Stimulated activated naive CD8-positive, alpha-beta T cell treated with anti-CD3 and anti-CD28 coated beads, Interleukin-15, amount 100 ng/mL, for 72 hours (primary cell): ENCODE data around the gene VRK2.
A peak's percentile ranks its signal among the peaks of the same experiment; 100 is the strongest.
"Not testable (repeated sequence)": the region's sequence is repeated elsewhere in the genome, so short reads cannot be mapped to it uniquely, and the experiment has no call there.

Experiments
- ATAC-seq: fragments of 150-1000 bp; cut with Tn5 transposase; 2 replicates; pipeline ENCODE4 v1.10.0; 2021; ENCODE audit warnings: mild to moderate bottlenecking, moderate library complexity
- DNase-seq, 2 donors: peaks; one replicate each; pipeline ENCODE4 v3.0.0; 2021 to 2022
- H3K27ac Mint-ChIP-seq, 2 donors: one replicate each; pipeline ENCODE4 v1.8.0; 2022; ENCODE audit warnings: mild to moderate bottlenecking in 2 of 2, mixed read lengths in 2 of 2, moderate library complexity in 2 of 2
- H3K27me3 Mint-ChIP-seq: one replicate; pipeline ENCODE4 v1.8.0; 2022; ENCODE audit warnings: mixed read lengths
- H3K4me1 Mint-ChIP-seq: one replicate; pipeline ENCODE4 v1.8.0; 2022; ENCODE audit warnings: mild to moderate bottlenecking, mixed read lengths
- H3K4me3 Mint-ChIP-seq, 2 donors: one replicate each; pipeline ENCODE4 v1.8.0; 2022; ENCODE audit warnings: mild to moderate bottlenecking in 2 of 2, mixed read lengths in 2 of 2, moderate library complexity in 1 of 2
- H3K9me3 Mint-ChIP-seq, 2 donors: one replicate each; pipeline ENCODE4 v1.8.0; 2022; ENCODE audit warnings: mixed read lengths in 2 of 2

VRK2 gene

GRCh38 chr2:58072102-58072501, 25.5 kb downstream of the VRK2 start:
- Mint-ChIP-seq H3K4me1 (peaks cover 2% of the 10 kb centered on the region), H3K27ac (no peak overlapping the region), H3K9me3 (peaks cover 0 to 14% of the 10 kb centered on the region in 2 donors), H3K4me3 (no peak overlapping the region), H3K27me3 (no peaks in the 10 kb centered on the region)
- DNase-seq: no peak
- ATAC-seq: no peak

DNA sequence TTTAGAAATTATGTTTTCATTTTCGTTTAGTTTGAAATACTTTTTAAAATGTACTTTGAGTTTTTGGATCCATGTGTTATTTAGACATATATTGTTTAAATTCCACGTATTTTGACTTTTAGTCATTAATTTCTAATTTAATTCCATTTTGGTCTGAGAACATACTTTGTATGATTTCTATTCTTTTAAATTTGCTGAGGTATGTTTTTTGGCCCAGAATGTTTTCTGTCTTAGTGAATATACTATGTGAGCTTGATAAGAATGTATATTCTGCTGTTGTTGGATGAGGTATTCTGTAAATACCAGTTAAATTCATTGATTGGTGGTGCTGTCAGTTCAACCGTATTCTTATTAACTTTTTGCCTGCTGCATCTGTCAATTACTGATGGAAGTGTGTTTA, 26.4 kb downstream of the VRK2 start:
- Mint-ChIP-seq H3K27me3 (no peaks in the 10 kb centered on the region), H3K9me3 (peaks cover 0 to 11% of the 10 kb centered on the region in 2 donors), H3K27ac (no peak overlapping the region), H3K4me3 (no peak overlapping the region), H3K4me1 (no peaks in the 10 kb centered on the region)
- DNase-seq (no peak), ATAC-seq (no peak)

DNA sequence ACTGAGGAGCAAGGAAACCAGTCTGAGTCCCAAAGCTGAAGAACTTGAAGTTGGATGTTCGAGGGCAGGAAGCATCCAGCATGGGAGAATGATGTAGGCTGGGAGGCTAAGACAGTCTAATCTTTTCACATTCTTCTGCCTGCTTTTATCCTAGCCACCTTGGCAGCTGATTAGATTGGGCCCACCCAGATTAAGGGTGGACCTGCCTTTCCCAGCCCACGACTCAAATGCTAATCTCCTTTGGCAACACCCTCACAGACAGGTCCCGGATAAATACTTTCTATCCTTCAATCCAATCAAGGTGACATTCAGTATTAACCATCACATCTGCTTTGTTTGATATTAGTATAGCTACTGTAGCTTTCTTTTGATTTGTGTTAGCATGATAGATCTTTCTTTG, 27.1 kb downstream of the VRK2 start:
- ATAC-seq (no peak), DNase-seq (no peak)
- Mint-ChIP-seq H3K27ac (no peak overlapping the region), H3K27me3 (no peaks in the 10 kb centered on the region), H3K4me3 (no peak overlapping the region), H3K9me3 (peaks cover 0 to 6% of the 10 kb centered on the region in 2 donors), H3K4me1 (no peaks in the 10 kb centered on the region)

- H3K4me3 Mint-ChIP-seq: no peak overlapping the region
- peak overlapping the region in 1 of 2 donors; percentile 19 for H3K27ac Mint-ChIP-seq
- no peak for DNase-seq
- no peaks in the 10 kb centered on the region for H3K4me1 Mint-ChIP-seq
- ATAC-seq: no peak
- H3K27me3 Mint-ChIP-seq: no peaks in the 10 kb centered on the region
- H3K9me3 Mint-ChIP-seq: no peaks in the 10 kb centered on the region
These were observed 34.4 kb downstream of the VRK2 start for GRCh38 chr2:58081000-58081399.

DNA sequence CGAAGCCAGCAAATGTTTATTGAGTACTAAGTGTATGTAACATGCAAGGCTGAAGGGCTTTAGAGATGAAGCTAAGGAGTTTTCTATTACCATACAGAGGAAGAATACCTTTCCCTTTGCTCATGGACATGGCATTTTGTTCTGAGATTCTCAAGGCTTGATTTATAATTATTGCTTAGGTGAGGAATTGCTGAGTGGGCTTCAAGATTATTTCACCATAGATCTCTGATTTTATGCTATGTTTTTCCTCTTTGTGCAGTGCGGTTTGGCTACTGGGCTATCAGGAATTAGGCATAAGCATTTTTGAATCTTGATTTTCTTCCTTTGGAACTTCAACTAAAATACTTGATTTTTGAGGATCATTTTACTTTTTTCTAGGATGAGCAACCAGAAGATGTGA, 42.5 kb downstream of the VRK2 start:
- H3K4me3 Mint-ChIP-seq: no peak overlapping the region
- H3K4me1 Mint-ChIP-seq: no peaks in the 10 kb centered on the region
- H3K9me3 Mint-ChIP-seq: no peaks in the 10 kb centered on the region
- no peaks in the 10 kb centered on the region for H3K27me3 Mint-ChIP-seq
- no peak overlapping the region for H3K27ac Mint-ChIP-seq
- DNase-seq (no peak), ATAC-seq (no peak)

GRCh38 chr2:58092772-58093171, 46.2 kb downstream of the VRK2 start:
- not testable (repeated sequence) for ATAC-seq, H3K4me3 Mint-ChIP-seq, H3K9me3 Mint-ChIP-seq, H3K4me1 Mint-ChIP-seq, DNase-seq, H3K27ac Mint-ChIP-seq, H3K27me3 Mint-ChIP-seq

DNA sequence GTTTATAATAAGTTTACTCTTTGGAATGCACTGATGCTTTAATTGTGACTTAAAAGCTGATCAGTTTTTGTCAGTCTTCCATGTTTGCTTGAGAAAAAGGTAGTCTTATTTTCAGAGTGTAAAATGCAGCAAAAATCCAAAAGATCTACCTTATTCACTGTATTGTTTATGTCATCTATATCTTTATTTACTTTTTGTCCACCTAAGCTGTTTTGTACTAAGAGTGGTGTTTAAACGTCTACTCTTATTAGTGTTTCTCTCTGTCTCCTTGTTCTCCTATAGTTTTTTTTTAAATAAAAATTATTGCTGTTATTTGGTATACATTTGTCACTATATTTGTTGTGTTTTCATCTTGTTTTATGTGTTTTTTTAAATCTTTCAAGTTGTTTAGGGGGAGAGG, 50.4 kb downstream of the VRK2 start:
- no peak for DNase-seq
- Mint-ChIP-seq H3K4me1 (peaks cover 6% of the 10 kb centered on the region), H3K27me3 (no peaks in the 10 kb centered on the region), H3K4me3 (no peak overlapping the region), H3K9me3 (peaks cover 0 to 5% of the 10 kb centered on the region in 2 donors), H3K27ac (no peak overlapping the region)
- ATAC-seq: no peak

DNA sequence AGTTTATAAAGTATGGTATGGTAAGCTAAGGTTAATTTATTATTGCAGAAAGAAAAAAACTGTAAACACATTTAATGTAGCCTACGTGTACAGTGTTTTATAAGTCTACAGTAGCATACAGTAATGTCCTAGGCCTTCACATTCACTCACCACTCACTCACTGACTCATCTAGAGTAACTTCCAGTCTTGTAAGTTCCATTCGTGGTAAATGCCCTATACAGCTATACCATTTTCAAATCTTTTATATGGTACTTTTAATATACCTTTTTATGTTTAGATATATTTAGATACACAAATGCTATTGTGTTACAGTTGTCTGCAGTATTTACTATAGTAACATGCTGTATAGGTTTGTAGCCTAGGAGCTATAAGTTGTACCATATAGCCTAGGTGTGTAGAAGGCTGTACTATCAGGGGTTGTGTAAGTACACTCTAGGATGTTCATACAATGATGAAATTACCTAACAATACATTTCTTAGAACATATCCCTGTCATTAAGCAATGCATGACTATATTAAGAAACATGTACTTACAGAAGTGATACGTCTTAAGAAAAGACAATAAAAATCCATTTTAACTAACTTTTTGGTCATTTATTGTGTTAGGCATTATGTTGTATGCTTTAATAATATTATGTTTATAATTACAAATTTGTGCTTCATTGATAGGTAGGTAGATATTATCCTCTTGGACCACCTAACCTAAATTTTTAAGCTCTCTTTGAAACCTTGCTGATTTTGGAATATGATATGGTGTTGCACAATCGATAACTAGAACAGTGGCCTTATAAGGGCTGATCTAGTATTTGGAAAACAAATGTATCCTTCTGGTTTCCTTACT, 51.9 kb downstream of the VRK2 start:
- no peaks in the 10 kb centered on the region for H3K27me3 Mint-ChIP-seq
- peaks cover 6% of the 10 kb centered on the region for H3K4me1 Mint-ChIP-seq
- ATAC-seq (no peak), DNase-seq (no peak)
- no peak overlapping the region for H3K27ac Mint-ChIP-seq
- H3K4me3 Mint-ChIP-seq: no peak overlapping the region
- H3K9me3 Mint-ChIP-seq: peaks cover 0 to 5% of the 10 kb centered on the region in 2 donors

GRCh38 chr2:58099096-58099769, 52.6 kb downstream of the VRK2 start:
- H3K4me1 Mint-ChIP-seq: peaks cover 6% of the 10 kb centered on the region
- DNase-seq (no peak), ATAC-seq (no peak)
- no peaks in the 10 kb centered on the region for H3K27me3 Mint-ChIP-seq
- H3K9me3 Mint-ChIP-seq: peaks cover 0 to 5% of the 10 kb centered on the region in 2 donors
- no peak overlapping the region for H3K4me3 Mint-ChIP-seq
- no peak overlapping the region for H3K27ac Mint-ChIP-seq

DNA sequence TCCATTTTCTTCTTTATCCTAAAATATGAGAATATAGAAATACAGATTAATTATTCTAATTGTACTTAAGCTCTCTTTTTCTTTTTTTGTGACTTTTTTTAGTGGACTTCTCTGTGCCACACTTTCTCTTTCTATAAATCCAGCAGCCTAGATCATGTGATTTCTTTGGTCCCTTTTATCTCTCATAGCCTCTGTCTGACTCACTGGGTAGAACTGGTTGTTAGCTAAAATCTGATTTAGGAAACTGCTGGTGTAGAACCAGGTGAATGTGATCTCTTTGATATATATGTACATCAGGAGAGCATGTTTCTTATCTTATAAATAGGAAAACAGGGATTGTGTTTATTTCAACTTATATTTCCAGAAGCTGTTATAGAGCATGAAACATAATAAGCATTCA, 54.9 kb downstream of the VRK2 start:
- Mint-ChIP-seq H3K27ac (no peak overlapping the region), H3K4me3 (no peak overlapping the region), H3K27me3 (no peaks in the 10 kb centered on the region), H3K4me1 (peaks cover 6% of the 10 kb centered on the region), H3K9me3 (no peaks in the 10 kb centered on the region)
- ATAC-seq (no peak), DNase-seq (no peak)

DNA sequence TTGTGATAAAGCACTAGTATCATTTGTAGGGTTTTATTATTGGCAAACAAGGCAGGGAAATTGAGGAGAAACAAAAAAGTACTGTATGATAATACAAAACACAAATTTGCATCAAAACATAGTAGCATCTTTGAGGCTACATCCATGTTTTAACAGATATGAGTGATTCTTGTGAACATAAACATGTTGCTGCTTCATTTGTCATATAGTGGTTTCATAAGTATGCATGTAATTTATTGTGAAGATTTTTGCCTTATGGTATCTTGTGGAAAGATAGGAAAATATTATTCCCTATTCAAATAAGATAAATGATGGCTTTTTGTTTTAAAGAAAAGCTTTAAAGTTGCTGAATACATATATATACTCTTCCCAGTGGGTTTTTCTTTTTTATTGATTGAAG, 60.3 kb downstream of the VRK2 start:
- Mint-ChIP-seq H3K27me3 (no peaks in the 10 kb centered on the region), H3K4me1 (peaks cover 11% of the 10 kb centered on the region), H3K4me3 (no peak overlapping the region), H3K27ac (no peak overlapping the region), H3K9me3 (no peaks in the 10 kb centered on the region)
- no peak for DNase-seq
- no peak for ATAC-seq

DNA sequence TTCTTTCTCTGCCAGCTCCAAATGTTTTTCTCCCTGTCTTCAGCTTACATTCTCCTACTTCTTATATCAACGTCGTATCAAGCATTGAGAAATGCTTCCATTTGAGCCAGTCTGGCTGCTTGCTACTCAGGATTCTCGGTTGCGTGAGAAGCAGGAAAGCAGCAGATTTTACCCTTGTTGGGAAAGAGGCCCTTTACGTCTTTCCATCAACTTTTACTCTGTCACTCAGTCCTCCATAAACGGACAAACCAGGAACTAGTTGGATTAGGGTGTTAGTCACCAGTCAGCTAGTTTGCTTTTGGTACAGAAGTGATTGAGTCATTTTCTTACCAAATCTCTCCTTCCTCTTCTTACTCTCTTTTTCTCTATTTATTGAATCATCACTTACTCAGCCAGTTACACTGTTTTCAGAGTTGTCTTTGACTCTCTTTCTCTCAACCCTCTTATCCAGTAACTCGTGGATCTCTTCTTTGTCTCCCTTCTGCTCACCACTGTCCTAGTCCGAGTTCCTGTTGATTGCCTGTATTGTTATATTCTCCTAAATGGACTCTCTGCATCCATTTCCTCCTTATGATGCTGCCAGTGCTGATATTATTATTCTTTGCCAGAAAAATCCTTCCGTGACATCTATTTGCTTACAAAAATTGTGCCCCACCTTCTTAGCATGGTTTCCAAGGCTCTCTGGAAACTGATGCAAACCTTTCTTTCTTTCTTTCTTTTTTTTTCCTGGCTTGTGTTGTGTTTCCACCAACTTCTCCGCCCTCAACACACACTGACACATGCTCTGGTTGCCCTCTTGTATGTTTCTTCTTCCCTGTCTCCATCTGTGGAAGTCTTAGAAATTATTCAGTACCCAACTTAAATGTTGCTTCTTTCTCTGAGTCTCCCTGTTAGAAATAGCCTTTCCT, 61.5 kb downstream of the VRK2 start:
- ATAC-seq (peak; percentile 33), DNase-seq (no peak)
- Mint-ChIP-seq H3K4me1 (peaks cover 11% of the 10 kb centered on the region), H3K27ac (no peak overlapping the region), H3K9me3 (no peaks in the 10 kb centered on the region), H3K4me3 (no peak overlapping the region), H3K27me3 (no peaks in the 10 kb centered on the region)

- Mint-ChIP-seq H3K27me3 (no peaks in the 10 kb centered on the region), H3K27ac (no peak overlapping the region), H3K4me1 (peaks cover 11% of the 10 kb centered on the region), H3K9me3 (no peaks in the 10 kb centered on the region), H3K4me3 (no peak overlapping the region)
- DNase-seq (no peak), ATAC-seq (no peak)
These were observed 62.9 kb downstream of the VRK2 start for GRCh38 chr2:58109481-58109880.

- Mint-ChIP-seq H3K27me3 (no peaks in the 10 kb centered on the region), H3K27ac (peak overlapping the region in 1 of 2 donors; percentile 90), H3K9me3 (no peaks in the 10 kb centered on the region), H3K4me1 (peaks cover 11% of the 10 kb centered on the region), H3K4me3 (no peak overlapping the region)
- DNase-seq: no peak
- no peak for ATAC-seq
These were observed 64.2 kb downstream of the VRK2 start for GRCh38 chr2:58110765-58111164.

- not testable (repeated sequence) for H3K27me3 Mint-ChIP-seq, H3K4me3 Mint-ChIP-seq, H3K4me1 Mint-ChIP-seq, ATAC-seq, H3K9me3 Mint-ChIP-seq, DNase-seq
- H3K27ac Mint-ChIP-seq: peak overlapping the region in 1 of 2 donors; percentile 19
These were observed 67.0 kb downstream of the VRK2 start for GRCh38 chr2:58113563-58113962.
